ENCODE measurements around the gene PARD3.

DNA sequence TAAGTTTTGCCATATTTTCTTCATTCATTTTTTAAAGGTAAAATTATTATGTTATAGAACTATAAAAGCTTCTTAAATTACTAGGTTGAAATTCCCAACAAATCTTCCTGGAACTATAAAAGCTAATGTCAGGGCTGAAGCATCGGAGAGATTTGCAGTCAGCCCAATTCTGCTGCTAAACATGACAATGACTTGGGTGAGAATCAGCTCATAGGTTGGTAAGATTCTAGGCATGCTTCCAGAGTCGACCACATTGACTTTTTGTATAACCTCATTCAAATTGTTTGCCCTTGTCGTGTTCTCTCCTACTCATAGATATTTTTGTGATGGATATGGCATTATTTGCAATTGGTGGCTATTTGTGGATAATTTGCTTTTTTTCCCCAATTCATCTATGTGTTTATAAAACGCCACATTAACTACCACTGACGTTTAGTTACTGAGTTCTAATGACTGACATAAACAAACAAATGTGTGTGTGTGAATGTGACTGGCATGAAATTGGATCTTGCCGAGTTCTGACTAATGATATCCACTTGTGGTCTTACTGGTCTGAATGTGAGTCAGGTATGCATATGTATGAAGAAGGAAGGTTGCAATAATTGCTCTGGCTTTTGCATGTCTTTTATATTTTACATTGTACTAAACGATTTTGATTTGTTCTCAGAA is 579.8 kb downstream of the PARD3 start:
- TF ChIP-seq CTCF (IDR thresholded peaks at IDR 0.05; ENCODE audit: poor library complexity, severe bottlenecking): no peak
- TF ChIP-seq POLR2AphosphoS5 (IDR thresholded peaks at IDR 0.05): no peak
- no peak for TF ChIP-seq TAF1 (IDR thresholded peaks at IDR 0.05; ENCODE audit: low read depth)
- no peak for TF ChIP-seq RAD21 (conservative IDR thresholded peaks at IDR 0.05)
